Retinal pigment epithelial cell (primary cell): ENCODE results near the gene TMEM108.
A peak's percentile ranks its signal among the peaks of the same experiment; 100 is the strongest.

Source experiments
- DNase-seq: peaks from one replicate; pipeline ENCODE4 v3.0.0-alpha.2; 2010; ENCODE audit warnings: low read depth
- H3K4me3 ChIP-seq: 2 replicates; pipeline ENCODE4 v1.5.1; 2011; ENCODE audit warnings: mild to moderate bottlenecking, low read length, control low read depth, moderate library complexity
- TF ChIP-seq, protein P1 (sequence below): conservative IDR thresholded peaks from 2 replicates; pipeline ENCODE4 v1.5.1; 2011; ENCODE audit warnings: low read depth, low read length, control low read depth, inconsistent platforms

TMEM108 gene

DNA sequence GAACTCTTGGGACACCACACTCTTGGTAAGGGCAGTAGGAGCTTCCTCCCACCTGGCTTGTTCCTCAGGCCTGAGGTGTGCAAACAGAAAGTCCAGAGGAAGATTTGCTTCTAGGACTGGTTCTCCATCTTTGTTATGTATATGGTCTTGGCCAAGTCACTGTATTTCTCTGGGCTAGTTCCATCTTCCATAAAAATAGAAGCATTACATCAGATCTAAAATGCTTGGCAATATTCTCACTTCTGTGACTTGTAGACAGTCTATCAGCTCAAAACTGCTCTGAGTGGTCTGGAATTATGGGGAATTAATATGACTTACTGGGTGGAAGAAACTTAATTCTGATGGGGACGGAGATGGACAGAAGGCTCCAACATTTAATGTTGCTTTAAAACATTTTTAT lies 55.2 kb downstream of the TMEM108 start:
- TF ChIP-seq, protein P1, sequence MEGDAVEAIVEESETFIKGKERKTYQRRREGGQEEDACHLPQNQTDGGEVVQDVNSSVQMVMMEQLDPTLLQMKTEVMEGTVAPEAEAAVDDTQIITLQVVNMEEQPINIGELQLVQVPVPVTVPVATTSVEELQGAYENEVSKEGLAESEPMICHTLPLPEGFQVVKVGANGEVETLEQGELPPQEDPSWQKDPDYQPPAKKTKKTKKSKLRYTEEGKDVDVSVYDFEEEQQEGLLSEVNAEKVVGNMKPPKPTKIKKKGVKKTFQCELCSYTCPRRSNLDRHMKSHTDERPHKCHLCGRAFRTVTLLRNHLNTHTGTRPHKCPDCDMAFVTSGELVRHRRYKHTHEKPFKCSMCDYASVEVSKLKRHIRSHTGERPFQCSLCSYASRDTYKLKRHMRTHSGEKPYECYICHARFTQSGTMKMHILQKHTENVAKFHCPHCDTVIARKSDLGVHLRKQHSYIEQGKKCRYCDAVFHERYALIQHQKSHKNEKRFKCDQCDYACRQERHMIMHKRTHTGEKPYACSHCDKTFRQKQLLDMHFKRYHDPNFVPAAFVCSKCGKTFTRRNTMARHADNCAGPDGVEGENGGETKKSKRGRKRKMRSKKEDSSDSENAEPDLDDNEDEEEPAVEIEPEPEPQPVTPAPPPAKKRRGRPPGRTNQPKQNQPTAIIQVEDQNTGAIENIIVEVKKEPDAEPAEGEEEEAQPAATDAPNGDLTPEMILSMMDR = no peak
- DNase-seq = no peak
- no peak overlapping the region for H3K4me3 ChIP-seq

DNA sequence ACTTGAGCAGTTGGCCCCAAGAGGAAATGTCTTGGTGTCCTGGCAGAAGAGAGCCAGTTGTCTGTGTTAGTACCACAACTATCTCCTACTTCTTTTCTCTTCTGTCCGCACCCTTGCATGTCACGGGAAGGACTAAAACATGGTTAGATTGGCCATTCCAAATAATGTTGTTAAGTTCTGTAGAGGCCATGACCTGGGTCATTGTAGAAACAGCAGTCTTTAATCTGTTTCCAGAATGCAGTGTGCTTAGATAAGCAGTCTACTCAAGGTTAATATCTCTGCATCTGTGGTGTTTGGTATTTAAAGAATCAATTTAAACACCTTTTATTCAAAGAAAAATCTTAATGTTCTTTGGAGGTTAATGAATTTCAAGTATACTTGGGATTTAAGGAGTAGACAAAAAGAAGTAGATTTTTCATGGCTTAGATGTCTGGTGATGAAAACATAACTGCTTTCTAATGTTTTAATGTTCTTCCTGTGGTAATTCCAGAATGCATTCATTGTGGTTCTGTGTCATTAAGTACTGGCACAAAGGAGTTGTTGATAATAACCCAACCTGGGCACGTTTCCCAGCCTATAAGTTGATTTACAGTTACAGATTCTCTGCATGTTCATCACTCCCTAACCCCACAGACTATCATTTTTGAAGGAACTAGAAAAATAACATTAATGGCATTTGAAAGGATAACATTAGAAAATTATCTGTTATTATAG lies 58.9 kb downstream of the TMEM108 start:
- DNase-seq = peak; percentile 30
- no peak overlapping the region for H3K4me3 ChIP-seq
- TF ChIP-seq, protein P1 = no peak

DNA sequence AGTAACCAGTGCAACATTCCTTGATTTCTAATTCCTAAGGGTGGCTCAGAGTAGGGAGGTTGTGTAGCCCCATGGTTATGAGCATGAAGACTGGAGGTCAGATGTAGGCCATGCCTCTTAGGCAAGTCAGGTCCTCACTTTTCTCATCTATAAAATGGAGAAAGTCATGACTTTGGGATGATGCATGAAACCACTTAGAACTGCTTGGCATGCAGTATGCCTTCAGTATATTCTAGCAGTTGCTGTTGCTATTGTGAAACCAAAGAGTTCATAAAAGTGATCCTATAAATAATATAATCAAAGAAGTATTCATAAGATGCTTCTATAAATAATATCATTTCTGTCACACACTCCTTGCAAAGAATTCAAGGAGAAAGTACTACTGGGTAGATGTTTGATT lies 65.5 kb downstream of the TMEM108 start:
- TF ChIP-seq, protein P1 = no peak
- no peak for DNase-seq

DNA sequence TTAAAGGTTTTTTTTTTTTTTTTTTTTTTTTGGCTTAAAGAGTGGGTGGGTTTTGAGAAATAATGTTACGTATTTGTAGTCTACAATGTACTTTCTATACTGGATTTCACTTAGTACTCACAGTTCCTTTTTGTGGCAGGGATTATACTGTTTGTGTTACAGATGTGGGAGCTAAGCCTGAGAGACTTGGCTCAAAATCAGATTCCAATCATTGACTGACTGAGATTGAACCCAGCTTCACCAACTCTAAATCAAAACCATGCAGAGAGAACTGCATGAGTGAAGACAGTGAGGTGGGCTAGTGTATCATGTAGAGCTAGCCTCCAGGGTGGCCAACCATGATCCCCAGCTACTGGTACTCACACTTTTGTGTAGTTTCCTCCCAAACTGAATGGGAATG lies 68.0 kb downstream of the TMEM108 start:
- TF ChIP-seq, protein P1 = no peak
- no peak overlapping the region for H3K4me3 ChIP-seq
- no peak for DNase-seq

More for the DNA sequence above, 65.5 kb downstream of the TMEM108 start:
- H3K4me3 ChIP-seq = no peak overlapping the region

DNA sequence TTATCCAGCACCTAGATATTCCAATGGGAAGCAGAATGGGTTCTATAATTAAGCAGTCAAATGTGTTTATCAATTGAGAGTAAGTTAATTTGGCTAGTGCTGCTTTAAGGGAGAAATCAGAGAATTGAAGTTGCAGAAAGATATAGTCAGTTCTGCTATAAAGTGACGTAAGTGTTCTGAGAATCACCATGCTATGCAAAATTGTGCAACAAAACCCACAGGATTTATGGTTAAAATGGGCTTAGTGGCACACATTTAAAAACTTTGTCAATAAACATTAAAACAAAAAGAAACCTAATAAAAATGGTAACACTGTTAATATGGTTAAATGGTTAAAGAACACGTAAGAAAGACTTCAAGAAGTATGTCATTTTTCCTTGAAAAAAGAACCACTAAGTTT lies 74.5 kb downstream of the TMEM108 start:
- no peak for DNase-seq
- H3K4me3 ChIP-seq = no peak overlapping the region
- TF ChIP-seq, protein P1 = no peak

DNA sequence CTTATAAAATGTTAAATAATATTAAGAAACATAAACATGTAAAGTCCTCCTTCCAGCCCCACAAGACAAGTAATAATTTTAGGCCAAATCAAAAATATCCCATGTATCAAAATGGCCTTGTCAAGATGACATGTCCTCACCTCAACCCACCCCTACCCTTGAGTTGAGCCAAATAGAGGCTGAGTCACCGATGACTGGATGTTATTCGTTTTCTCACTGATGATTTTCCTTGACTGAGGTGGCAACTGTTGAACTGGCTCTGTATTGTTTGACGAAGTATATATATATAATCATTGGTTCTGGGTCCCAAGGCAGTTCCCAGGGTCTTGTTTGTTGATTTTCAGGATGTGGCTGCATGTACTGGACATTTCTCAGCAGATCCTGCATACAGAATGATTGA lies 75.3 kb downstream of the TMEM108 start:
- no peak overlapping the region for H3K4me3 ChIP-seq
- DNase-seq = no peak
- TF ChIP-seq, protein P1 = no peak

DNA sequence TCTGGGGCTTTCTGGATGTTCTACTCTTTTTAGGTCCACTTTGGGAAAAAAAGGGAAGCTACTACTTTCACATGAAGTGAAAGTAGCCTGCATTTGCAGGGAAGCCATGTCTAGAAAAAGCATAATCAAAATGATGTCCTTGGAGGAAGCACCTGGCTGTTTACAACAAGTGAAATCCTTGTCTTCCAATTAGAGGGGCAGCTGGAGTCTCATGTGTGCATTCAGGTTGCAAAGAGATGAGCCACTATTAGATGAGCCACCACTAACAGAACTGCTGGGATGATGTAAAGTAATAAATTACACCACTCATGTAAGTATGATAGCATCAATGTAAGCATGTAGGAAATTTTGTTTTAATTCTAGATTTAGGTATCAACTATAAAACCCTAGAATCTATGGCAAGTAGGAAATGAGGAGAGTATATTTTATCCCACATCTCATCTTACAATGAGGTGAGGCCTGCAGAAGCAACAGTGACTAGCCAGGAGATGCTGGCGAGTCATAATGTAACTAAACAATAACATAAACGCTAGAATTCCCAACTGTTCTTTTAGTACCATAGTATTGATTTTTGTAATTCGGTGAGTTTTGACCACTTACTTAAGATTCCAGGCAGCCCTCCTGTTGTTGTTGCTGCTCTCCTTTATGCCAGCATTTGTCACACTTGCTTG lies 75.9 kb downstream of the TMEM108 start:
- TF ChIP-seq, protein P1 = no peak
- H3K4me3 ChIP-seq = no peak overlapping the region
- DNase-seq = no peak
